SK-N-SH (cell line): ENCODE results near the gene SLC16A8.

ENCODE experiments used
- CTCF ChIP-seq: fragments of 200-600 bp; sonication (generic); IDR thresholded peaks from 2 replicates; pipeline ENCODE4 v1.6.1; 2017; ENCODE audit warnings: antibody characterized with exemption, mild to moderate bottlenecking, moderate library complexity
- FOSL2 ChIP-seq: IDR thresholded peaks from 2 replicates; pipeline ENCODE4 v1.4.0; 2012; ENCODE audit warnings: low read depth, mild to moderate bottlenecking, moderate library complexity, borderline replicate concordance
- JUND ChIP-seq: IDR thresholded peaks from 2 replicates; pipeline ENCODE4 v1.4.0; 2012
- MAX ChIP-seq: IDR thresholded peaks from 2 replicates; pipeline ENCODE4 v1.4.0; 2012; ENCODE audit warnings: low read depth
- NFIC ChIP-seq: IDR thresholded peaks from 2 replicates; pipeline ENCODE4 v1.4.0; 2012; ENCODE audit warnings: borderline replicate concordance
- POLR2AphosphoS5 ChIP-seq: IDR thresholded peaks from 2 replicates; pipeline ENCODE4 v1.6.1; 2012; ENCODE audit warnings: low read depth, low read length
- RAD21 ChIP-seq: IDR thresholded peaks from 2 replicates; pipeline ENCODE4 v1.6.1; 2012; ENCODE audit warnings: mild to moderate bottlenecking, low read length
- RFX5 ChIP-seq: IDR thresholded peaks from 2 replicates; pipeline ENCODE4 v1.6.1; 2012; ENCODE audit warnings: mild to moderate bottlenecking, improper control_type of control experiment, low read length
- USF2 ChIP-seq: fragments of 150-350 bp; IDR thresholded peaks from 2 replicates; pipeline ENCODE4 v1.6.1; 2017; ENCODE audit warnings: antibody characterized with exemption, low read length, low read depth, borderline replicate concordance
- YY1 ChIP-seq: IDR thresholded peaks from 2 replicates; pipeline ENCODE4 v1.4.0; 2012; ENCODE audit warnings: low read depth, mild to moderate bottlenecking

- TF ChIP-seq POLR2AphosphoS5: no peak
- TF ChIP-seq CTCF: peak; percentile 38
- TF ChIP-seq JUND: no peak
- TF ChIP-seq NFIC: no peak
- TF ChIP-seq RFX5: no peak
- peak; percentile 29; the same call in 1 of the 2 replicates for TF ChIP-seq RAD21
- TF ChIP-seq YY1: no peak
- TF ChIP-seq FOSL2: no peak
- TF ChIP-seq USF2: no peak
- no peak for TF ChIP-seq MAX
Measured at GRCh38 chr22:38069372-38070249, 14.4 kb downstream of the SLC16A8 start.
